Measurements from ENCODE around the gene SNX20.

The SNX20 gene

DNA sequence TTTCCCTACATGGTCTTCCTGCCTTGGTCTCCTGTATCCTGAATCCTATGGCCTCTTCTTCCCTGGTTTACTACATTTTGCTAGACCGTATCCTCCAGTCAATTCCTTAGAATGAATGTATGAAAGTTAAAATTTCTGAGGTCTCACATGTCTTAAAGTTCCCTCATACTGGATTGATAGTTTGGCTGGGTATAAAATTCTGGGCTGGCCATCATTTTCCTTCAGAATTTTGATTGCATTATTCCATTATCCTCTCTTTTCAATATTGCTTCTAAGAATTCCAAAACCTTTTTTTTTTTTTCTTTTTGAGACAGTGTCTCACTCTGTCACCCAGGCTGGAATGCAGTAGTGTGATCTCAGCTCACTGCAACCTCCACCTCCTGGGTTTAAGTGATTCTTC is 23.1 kb upstream of the SNX20 start:
- no peak for DNase-seq

DNA sequence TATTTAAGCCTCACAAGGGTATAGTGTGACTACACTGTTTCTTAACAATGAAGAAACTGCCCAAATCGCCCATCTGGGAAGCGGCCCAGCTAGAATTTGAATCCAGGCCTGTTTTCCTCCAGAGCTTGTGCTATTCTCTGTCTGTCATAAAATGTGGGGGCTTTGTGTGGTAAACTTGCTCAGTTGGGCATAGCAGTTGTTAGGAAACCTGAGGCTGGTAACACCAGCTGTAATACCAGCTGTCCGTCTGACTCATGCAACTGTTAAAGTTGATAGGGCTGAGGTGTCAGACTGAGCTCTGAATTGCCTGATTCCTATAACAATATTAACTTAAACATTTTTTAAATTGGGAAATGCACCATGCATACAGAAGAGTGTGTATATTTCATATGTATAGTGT is 21.6 kb upstream of the SNX20 start:
- DNase-seq, result no peak

DNA sequence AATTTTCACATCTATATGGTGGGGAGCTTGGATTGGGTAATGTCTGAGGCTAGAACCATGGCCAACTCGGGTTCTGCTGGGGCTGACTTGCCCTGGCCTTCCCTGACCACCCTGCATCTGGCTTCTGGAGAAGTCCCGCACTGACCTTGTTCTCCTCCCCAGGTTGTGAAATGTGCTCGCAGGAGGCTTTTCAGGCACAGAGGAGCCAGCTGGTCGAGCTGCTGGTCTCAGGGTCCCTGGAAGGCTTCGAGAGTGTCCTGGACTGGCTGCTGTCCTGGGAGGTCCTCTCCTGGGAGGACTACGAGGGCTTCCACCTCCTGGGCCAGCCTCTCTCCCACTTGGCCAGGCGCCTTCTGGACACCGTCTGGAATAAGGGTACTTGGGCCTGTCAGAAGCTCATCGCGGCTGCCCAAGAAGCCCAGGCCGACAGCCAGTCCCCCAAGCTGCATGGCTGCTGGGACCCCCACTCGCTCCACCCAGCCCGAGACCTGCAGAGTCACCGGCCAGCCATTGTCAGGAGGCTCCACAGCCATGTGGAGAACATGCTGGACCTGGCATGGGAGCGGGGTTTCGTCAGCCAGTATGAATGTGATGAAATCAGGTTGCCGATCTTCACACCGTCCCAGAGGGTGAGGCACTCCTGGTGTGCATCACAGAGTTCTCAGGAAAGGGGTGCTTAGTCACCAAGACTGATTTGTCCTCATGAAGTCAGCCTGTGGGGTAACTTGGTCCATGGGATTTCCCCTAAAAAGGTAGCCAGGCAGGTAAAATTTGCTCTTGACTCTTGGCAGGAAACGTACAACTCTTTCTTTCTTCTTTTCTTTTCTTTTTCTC is 18.4 kb upstream of the SNX20 start:
- no peak for DNase-seq

DNA sequence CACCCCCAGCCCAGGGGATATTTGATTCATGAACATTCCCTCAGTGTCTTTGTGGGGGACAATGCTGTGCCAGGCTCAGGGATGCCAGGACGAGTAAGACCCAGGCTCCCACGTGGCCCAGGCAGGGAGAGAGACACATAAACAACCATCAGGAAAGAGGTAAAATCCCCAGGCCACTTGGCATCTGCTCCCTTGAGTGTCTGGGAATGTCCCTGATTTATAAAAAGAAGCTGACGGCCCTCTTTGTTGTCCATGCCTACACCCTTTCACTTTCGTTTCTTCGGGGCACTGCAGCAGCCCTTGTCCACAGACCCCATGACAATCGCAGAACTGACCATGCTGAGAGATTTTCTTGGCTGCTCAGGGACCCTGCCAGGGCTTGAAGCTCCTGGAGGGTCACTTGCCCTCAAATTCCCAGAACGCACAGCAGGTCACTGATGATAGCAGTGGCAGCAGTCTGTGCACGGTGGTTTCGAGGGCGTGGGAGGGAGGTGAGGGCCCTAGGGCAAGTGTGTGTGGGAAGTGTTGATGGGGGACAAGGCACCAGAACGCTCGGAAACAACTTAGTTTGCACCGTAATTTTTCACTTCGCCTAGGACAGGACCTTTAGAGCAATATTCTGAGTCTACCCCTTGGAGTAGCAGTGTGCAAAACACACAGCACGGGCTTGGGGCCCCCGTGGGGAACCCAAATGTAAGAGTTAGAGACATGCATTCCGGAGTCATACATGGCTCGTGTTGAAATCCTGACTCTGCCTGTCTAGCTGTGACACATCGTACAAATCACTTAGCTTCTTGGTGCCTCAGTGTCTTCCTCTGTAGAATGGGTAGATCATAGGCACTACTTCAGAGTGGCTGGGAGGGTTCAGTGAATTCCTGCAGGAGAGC is 17.0 kb upstream of the SNX20 start:
- DNase-seq, result no peak

DNA sequence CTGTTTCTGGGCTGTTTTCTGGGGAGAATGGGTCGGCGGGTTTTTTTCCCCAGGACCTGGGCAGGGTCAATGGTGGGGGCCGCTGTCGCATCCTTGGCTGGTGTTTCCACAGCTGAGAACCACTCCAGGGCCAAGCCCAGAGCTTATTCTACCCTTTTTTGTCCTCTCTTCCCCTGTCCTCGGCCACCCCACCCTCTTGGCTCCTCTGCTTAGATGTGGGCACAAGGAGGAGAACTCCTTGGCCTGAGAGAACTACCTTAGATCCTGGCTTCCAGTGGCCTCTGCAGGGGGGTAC is 16.3 kb upstream of the SNX20 start:
- no peak for DNase-seq

DNA sequence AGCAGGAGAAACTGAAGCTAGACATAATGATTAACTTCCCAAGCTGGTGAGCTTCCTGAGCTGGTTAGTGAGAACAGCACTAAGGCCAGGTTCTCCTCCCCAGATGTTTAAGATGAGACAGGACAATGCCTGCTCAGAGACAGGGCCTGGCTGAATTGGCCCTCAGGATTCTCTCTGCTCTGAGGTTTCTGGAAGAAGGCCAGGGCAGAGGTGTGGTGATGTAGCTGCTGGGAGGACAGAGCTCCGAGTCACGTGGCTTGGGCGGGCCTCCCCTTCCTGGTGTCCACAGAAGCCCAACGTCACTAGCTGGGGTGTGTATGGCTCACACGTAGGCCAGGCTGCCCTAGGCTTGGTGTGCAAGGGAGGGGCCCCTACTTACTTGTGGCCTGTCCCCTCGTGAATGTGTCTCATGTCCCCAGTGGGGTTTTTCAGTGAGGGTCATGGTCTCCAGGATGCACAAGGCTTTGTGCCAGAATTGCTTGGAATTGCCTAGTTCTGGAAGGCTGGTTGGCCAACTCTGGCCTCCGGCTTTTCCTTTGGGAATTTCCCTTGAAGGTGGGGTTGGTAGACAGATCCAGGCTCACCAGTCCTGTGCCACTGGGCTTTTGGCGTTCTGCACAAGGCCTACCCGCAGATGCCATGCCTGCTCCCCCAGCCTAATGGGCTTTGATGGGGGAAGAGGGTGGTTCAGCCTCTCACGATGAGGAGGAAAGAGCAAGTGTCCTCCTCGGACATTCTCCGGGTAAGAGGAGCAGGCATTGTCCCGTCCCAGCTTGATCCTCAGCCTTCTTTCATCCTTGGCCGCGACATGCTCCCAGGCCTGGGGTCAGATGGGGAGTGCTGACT is 15.7 kb upstream of the SNX20 start:
- no peak for DNase-seq

DNA sequence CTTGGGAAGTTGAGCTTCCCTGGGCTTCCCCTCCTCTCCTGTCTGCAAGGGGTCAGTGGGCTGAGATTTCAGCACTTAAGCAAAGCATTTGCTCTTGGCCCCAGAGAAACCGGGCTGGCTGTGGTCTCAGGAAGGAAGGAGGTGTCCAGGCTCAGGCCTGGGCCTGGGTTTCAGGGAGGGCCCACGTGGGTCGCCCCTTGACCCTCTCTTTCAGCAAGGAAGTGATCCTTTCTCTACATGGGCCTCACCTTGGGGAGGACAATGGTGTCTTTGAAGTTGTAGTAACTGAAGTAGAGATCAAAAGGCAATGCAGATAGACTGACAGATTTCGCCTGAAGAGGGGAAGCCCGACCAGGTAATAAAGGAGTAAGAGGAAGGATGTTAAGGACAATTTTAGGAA is 15.0 kb upstream of the SNX20 start:
- no peak for DNase-seq

DNA sequence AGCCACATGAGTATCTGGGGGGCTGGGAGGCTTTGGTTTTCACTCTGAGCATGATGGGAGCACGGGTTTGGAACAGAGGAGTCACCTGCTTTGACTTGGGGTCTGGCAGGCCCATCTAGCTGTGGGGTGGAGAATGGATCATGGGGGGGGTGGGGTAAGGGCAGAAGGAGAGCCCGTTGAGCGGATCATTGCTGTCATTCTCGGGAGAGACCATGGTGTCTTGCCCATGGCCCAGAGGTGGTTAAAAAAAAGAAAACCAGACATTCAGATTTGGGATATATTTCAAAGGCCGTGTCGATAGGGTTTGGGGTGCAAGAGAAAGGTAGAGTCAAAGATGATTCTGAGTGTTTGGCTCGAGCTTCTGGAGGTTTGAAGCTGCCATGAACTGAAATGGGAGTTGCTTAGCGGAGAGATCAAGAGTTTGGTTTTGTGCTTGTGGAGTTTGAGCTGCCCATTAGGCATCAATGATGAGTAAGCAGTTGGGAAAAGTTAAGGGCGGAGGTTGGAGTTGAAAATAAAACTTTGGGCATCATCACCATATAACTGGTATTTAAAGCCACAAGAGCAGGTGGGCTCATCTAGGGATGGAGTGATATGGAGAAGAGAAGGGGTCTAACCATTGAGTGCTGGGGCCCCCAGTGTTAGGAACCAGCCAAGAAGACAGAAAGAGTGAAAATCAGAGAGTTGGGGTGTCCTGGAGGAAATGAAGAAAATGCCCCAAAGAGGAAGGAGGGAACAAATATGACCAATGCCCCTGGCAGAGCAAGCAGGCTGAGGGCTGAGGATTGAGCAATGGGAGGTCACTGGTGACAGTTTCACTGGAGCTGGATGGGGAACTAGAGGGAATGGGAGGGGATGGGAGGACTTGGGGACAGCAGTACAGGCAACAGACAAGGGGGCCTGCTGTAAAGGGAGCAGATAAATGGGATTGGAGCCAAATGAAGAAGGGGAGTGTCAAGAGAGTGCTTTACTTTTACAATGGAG is 14.2 kb upstream of the SNX20 start:
- no peak for DNase-seq

DNA sequence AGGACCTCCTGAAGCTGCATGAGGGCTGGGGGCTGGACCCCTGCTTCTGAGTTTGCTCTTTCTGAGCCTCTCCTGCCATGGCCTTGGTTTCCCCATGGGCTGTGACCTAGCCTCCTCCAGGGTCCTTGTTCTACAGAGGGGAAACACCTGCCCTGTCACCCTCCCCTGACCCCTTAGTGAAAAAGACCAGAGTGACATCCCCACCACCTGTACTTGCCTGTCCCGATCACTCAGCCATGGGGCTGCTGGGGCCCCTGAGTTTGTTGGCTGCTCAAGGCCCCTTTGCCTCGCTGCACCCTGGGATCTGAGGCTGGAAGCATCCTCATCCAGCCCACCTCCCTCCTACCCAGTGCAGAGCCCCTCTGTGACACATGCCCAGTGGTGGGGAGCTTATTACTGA is 13.1 kb upstream of the SNX20 start:
- DNase-seq, result no peak

DNA sequence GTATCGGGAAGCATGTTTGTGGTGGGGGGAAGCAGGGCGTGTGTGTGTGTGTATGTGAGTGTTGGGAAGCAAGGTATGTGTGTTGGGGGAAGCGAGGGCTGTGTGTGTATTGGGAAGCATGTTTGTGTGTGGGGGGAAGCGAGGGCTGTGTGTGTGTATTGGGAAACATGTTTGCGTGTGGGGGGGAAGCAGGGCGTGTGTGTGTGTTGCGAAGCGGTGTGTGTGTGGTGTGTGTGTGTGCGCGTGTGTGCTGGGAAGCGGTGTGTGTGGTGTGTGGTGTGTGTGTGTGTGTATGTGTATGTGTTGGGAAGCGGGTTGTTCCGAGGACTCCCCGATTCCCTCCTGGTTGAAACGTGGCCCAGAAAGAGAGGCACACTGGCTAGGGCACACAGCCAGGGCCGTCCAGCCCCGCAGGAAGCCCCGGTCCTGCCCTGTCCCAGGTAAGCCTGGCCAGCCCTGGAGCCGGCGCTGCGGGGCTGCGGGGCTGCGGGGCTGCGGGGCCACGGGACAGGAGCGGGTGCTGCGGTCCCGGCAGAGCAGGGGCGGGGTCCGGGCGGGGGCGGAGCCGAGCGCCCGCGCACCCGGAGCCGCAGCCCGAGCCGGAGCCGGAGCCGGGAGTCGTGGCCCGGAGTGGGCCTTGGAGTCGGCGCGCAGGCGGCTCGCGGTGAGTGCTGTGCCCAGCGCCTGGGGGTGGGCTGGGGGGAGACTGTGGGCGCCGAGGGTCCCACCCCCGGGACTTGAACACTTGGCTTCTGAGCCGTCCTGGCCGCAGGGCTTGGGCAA is 12.1 kb upstream of the SNX20 start, which contains the start of gene NOD2:
Gene NOD2, plus strand, starts transcription at position 608 of the 783 bp plus-strand sequence. CDS start 5,890 bp downstream, outside the sequence.
- DNase-seq, result no peak

DNA sequence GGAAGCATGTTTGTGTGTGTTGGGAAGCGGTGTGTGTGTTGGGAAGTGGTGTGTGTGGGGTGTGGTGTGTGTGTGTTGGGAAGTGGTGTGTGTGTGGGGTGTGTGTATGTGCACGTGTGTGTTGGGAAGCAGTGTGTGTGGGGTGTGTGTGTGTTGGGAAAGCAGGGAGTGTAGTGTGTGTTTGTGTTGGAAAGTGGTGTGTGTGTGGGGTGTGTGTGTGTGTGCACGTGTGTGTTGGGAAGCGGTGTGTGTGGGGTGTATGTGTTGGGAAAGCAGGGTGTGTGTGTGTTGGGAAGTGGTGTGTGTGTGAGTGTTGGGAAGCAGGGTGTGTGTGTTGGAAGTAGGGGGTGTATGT is 11.5 kb upstream of the SNX20 start:
- DNase-seq, result no peak

DNA sequence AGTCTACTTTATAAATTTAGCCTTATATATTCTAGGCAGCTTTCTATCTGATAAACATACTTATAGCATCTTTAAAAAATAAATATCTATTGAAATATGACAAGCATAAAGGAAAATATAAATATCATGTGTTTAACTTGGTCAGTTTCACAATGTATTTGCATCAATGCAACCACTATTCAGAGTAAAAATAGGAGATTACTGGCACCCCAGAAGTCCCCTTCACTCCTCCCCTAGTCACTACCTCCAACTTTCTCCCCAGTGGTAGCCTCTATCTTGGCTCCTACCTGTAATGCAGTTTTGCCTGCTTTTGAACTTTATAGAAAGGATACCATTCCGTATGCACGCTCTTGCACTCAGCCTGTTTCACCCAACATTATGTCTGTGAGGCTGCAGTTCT is 9.1 kb upstream of the SNX20 start:
- DNase-seq, result no peak

DNA sequence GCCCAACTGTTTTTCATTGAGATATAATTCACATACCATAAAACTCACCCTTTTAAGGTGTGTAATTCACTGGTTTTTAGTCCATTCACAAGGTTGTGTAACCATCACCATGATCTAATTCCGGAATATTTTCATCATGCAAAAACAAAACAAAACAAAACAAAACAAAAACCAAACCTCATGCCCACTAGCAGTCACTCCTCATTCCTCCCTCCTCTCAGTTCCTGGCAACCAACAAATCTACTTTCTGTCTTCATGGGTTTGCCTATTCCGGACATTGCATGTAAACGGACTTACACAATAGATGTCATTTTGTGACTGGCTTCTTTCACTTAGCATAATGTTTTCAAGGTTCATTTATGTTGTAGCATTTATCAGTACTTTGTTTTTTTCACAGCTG is 7.8 kb upstream of the SNX20 start:
- no peak for DNase-seq

DNA sequence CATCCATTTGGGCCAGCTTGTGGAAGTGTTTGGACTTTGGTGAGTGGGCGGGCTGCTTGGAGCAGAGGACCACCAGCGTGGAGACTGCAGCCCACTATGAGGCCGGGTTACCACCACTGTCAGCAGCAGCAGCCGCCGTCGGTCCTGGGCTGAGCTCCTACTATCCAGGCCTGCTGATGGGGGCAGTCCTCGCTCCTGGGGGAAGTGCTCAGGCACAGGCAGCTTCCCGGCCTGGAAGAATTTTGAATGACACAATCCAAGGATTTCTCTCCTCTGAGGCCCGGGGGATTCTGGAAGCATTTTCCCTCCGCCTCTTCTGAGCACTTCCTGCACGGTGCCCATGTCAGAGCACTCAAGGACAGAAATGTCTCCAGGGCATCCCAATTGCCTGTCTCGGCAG is 7.0 kb upstream of the SNX20 start:
- DNase-seq, result no peak

DNA sequence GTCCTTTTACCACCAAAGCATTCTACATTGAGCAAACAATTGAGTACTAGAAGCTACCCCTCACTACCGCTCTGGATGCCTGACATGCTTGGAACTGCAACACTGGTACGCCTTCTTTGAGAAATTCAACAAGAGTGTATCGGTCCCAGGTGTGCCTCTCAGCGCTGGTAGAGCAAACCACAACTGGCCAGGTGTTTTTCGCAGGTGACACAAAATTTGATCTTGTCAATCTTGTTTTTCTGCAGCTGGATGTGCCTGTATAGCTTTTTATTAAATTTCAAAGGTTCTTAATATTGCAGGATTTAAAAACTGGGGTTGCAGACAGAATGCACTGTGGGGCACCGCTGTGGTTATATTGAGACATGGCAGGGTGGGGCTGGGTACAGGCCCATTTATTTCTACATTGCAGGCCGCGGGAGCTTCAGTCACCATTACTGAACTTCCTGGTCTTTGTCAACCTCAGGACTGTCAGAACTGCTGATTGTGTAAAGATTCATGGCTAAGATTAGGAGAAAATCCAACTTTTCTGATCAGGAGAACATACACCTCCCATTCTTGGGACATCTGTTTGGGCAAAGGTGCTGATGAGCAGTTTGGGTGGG is 4.5 kb upstream of the SNX20 start:
- no peak for DNase-seq

DNA sequence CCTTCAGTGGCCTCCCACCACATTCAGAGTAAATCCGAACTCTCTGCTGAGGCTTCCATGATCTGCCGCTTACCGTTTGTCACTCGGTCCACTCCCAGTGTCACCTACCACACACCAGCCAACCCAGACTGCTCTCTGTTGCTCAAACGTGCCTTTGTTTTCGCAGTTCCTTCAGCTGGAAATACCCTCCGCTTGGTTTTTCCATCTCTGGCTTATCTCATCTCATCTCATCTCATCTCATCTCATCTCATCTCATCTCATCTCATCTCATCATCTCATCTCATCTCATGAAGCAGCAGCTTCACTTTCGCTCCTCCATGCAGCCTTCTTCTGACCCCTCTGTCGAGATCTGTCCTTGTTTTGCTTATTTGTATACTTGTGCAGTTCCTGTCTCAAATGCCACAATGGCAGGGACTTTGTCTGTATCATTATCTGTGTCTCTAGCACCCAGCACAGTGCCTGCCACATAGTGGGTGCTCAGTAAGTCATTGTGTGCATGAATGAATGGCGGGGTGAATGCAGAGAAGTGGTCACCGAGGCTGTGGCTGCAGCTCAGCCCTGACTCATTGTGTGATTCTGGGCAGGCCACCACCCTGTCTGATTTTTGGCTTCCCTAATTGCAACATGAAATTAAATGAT is 3.8 kb upstream of the SNX20 start:
- no peak for DNase-seq

DNA sequence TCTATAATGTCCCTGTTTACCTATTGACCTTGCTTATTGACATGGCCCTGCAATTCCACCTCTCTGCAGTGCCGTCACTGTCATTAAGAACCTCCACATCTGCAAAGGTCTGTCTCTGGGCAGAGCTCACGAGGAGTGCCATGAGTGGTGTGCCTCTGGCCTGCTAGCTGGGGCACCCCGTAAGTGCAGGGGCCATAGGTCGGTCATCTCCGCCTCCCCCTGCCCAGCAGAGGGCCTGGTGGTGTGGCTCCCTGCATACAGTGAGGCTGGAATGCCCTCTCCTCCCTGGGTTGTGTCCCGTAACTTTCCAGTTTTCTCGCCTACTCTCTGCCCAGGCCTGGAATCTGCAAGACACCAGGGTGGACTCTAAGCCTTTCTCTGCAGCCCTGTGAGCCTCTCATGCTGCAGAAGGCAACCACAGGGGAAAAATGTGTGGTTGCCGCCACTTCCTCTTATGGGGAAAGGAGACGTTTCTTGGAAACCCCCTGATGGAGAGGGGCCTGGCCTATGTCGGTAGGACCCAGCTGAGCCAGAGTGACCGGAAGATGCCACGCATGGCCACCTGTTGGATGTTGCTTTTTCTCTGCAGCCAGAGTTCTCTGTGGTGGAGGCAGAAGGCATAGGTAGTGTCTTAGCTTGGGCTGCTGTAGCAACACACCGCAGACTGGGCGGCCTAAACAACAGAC is 2.7 kb upstream of the SNX20 start:
- no peak for DNase-seq

DNA sequence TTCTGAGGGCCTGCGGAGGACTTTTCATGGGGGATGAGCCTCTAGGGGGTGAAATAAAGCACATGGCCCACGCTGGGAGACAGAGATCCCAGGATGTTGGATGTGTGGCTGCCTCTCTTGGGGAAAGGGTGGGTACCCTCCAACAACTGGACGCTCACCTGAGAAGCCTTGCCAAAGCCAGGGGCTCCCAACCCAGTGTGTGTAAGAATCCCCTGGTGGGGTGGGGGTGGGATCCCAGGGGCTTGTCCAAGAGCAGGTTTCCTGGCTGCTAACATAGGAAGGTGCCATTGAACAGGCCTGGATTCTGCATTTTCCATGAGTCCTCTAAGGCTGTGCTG is 587 bp downstream of the SNX20 start:
- no peak for DNase-seq

DNA sequence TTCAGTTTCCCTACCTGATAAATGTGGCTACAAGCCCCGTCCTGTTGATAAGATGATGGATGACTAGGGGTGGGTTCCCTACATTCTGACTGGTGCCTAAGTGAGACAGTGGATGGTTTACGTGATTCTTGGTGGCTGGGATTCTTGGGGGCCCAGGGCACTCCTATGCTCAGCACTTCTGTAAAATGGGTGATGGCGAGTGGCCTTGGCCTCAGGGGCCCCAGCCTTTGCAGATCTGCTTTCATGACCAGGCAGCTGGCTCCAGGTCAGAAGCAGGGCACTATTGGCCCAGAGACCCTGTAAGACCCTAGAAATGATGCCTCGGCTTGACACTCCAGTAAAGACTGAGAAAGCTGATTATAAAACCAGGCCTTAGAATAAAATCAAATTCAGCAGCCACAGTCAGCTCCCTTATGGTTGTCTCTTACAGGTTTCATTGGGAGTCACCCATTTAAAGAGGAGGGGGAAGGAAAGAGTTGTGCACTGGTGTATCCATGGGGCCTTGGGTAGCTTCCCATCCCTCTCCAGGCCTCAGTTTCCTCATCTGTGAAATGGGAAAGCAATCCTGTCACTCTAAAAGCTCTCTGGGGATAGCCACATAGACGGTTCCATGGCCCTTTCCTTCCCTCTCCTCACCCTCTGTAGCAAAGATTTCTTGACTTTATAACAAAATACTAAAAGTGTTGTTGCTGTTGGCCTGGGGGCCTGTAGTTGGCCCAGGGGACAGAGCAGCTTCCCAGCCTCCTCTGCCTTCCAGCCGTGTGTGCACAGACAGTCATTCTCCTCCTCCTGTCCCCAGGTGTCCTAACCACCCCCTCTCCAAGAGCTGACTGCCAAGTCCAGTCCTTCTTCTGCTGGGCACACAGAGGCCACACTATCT is 1.2 kb downstream of the SNX20 start:
- no peak for DNase-seq
